CD4-positive, alpha-beta T cell treated with Interleukin-12 subunit alpha and Interleukin-12 subunit beta, for 1 hour (primary cell): ENCODE data around the gene SLC9B1.
"Not testable (repeated sequence)": the region's sequence is repeated elsewhere in the genome, so short reads cannot be mapped to it uniquely, and the experiment has no call there.

Source experiments
- DNase-seq: peaks from one replicate; pipeline ENCODE4 v3.0.0-alpha.2; 2020

Gene SLC9B1

GRCh38 chr4:103010804-103011203 lies 8.7 kb downstream of the SLC9B1 start:
- no peak for DNase-seq

DNA sequence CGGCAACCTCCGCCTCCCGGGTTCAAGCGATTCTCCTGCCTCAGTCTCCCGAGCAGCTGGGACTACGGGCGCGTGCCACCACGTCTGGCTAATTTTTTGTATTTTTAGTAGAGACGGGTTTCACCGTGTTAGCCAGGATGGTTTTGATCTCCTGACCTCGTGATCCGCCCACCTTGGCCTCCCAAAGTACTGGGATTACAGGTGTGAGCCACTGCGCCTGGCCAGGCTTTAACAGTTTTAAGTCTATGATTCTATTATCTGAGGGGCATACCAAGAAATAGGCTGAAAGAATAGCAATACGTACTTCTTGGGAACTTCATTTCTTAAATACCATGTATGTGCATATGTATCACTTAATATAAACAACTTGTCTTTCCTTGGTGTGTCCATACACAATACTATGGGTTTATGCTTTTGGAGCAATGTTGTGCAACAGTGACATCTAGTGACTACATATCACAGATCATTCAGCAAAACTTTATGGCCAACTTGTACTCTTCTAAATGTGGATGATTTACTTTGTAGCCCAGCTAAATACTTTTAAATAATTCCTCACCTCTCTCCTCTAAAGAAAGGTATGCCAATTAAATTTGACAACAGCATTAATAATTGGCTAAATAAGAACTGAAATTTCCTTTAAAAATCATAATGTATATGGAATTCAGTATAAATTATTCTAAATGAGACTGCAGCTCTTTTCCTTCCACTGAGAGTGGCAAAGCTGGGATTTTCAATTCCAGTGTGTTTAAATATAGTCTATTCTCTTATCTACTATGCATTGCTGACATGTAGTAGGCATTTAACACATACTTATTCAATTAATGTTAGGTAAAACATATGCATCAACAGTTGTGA lies 10.4 kb downstream of the SLC9B1 start:
- peak; percentile 74 for DNase-seq

- no peak for DNase-seq
Observed at GRCh38 chr4:103002551-103002950, 17.0 kb downstream of the SLC9B1 start.

- DNase-seq: no peak
Observed at GRCh38 chr4:102994803-102995202, 24.7 kb downstream of the SLC9B1 start.

- DNase-seq: not testable (repeated sequence)
Observed at GRCh38 chr4:102993985-102994384, 25.5 kb downstream of the SLC9B1 start.

DNA sequence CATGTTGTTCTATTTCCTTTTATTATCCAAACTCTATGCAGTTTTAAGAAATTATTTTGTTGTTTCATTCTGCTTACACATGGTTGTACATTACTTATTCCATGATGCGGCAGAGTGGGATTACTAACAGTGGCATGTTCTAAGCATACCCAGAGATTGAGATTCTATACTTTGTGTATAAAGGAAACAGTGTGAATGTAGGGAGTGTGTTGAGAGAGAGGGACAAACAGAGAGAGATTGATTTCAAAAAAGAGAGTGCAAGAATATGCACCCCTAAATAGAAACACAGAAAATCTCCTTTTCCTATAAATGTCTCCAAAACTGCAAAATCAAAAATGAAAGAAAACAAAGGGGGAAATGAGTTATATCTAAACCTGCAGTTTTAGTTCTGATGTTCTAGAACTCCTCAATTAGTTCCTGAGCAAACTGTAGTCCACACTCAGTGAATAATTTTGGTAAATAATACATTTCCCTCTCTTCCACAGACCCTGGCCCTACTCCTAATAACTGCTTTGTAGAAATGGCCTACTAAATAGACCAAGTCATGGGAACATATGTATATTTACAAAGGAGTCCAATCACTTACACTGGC lies 31.0 kb downstream of the SLC9B1 start:
- no peak for DNase-seq

DNA sequence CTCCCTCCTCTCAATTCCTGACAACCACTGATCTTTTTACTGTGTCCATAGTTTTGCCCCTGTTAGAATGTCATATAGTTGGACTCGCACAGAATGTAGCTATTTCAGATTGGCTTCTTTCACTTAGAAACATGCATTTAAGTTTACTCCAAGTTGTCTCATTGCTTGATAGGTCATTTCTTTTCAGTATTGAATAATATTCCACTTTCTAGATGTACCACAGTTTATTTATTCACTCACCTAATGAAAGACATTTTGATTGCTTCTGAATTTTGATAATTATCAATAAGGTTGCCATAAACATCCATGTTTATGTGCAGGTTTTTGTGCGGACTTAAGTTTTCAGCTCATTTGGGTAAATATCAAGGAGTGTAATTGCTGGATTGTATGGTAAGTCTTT lies 38.5 kb downstream of the SLC9B1 start:
- no peak for DNase-seq

DNA sequence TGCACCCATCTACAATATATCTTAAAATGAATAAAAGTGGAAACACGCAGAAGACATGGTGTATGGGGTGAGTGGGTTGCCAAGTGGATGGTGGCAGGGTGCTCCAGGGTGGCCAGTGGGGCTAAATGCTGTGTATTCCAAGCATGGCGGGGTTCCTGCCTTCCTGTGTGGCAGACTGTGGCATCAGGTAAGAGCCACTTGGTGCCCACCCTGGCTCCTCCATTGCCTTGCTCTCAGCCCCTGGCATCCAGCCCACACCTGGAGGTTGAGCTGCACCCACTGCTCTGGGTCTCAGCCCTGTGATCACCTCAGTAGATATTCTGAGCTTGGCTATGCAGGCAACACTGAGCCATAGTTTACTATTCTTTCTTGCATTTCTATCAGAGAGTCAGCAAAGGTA lies 57.7 kb downstream of the SLC9B1 start:
- DNase-seq: not testable (repeated sequence)

GRCh38 chr4:102959496-102959895 lies 60.0 kb downstream of the SLC9B1 start:
- no peak for DNase-seq

DNA sequence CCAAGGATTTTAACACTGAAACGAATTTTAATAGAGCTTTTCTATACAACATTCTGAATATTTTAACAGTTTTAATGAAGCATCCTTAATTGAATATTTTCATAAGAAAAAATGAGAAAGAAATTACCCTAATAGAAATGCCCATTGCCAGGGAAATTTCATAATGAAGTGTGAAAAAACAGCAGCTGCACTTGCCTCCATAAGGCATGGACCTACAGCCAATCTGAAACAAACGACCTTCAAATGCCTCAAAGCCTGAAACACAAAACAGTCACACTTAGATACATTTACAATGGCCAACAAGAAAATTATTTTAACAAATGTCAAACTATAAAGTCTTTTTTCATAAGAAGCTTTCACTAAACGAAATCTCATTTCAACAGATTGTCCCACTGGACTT lies 74.4 kb downstream of the SLC9B1 start:
- no peak for DNase-seq

DNA sequence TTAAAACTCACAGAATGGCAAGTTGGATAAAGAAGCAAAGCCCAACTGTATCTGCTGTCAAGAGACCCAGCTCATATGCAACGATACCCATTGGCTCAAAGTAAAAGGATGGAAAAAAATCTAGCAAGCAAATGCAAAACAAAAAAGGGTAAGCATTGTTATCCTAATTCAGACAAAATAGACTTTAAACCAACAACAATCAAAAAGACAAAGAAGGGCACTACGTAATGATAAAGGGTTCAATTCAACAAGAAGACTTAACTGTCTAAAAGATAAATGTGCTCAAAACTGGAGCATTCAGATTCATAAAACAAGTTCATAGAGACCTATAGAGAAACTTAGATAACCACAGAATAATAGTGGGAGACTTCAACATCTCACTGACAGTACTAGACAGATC lies 81.4 kb downstream of the SLC9B1 start:
- DNase-seq: not testable (repeated sequence)

GRCh38 chr4:102935716-102936115 lies 83.8 kb downstream of the SLC9B1 start:
- DNase-seq: no peak

GRCh38 chr4:102919697-102920096 lies 99.8 kb downstream of the SLC9B1 start:
- DNase-seq: not testable (repeated sequence)

GRCh38 chr4:102918859-102919258 lies 100.6 kb downstream of the SLC9B1 start:
- DNase-seq: no peak

DNA sequence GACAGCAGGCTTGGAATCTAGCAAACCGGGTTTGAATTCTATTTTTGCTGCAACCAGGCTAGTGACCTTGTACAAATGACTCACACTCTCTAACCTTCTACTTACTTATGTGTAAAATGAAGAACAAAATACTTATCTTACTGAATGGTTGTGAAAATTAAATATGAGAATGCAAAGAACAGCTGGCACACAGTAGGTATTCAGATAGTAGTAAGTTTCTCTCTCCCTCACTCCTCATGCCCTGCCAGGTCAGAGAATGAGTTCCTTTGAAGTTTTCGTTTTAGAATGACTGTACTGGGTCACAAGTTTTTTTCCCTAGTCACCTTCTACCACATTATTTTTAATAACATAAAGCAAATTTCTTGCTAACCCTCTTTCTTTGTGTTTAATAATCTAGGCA lies 117.7 kb downstream of the SLC9B1 start:
- DNase-seq: no peak

- DNase-seq: not testable (repeated sequence)
Observed at GRCh38 chr4:102897610-102898009, 121.9 kb downstream of the SLC9B1 start.

- DNase-seq: not testable (repeated sequence)
Observed at GRCh38 chr4:102896547-102896946, 123.0 kb downstream of the SLC9B1 start.

DNA sequence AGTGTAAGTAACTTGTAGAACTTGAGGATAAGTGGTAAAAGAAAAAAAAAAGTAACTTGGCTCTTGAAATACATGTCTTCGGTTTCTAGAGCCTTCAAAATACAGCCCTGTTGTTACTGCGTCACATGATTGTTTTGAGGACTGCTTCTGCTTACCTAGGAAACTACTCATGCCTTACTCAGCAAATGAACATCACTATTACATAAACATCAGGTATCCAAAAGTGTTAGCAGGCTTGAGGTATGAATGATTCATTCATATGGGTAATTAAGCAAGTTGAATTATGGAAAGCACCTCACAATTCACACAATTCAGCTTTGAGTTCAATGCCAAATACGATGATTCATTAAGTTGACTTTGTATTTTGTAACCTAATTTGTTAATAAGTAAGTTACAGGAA lies 129.6 kb downstream of the SLC9B1 start:
- not testable (repeated sequence) for DNase-seq

GRCh38 chr4:102888570-102888969 lies 130.9 kb downstream of the SLC9B1 start:
- DNase-seq: not testable (repeated sequence)

DNA sequence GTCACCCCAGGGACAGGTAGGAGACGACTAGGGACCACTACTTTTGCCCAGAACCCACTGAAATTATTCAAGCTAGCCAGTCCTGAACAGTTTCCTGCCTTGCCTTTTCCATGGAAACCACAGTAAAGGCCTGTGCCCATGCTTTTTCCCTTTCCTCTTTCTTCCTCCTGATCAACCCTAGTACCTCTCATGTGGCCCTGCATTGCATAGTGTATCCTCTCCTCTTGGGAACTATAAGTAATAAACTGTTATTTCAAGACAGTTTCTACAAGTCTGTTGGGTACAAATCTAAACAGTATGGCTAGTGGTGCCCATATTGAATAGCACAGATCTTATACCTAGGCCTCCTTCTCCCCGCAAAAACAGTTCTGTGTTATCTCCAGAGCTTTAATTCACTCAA lies 136.2 kb downstream of the SLC9B1 start:
- no peak for DNase-seq

DNA sequence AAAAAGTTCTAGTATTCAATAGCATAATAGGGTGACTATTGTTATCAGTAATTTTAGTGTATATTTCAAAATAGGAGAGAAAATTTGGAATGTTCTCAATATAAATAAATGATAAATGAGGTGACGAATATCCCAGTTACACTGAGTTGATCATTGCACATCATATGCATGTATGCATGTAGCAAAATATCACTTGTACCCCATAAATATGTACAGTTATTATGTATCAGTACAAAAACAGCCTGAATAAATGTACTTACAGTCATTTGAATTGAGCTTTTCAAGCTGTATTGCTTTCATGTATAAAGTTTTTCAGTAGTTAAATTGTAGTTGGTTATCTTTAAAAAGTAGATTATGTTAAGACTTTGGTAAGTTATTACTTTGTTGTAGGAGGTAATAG lies 138.2 kb downstream of the SLC9B1 start:
- DNase-seq: no peak

GRCh38 chr4:102878901-102879300 lies 140.6 kb downstream of the SLC9B1 start:
- no peak for DNase-seq

DNA sequence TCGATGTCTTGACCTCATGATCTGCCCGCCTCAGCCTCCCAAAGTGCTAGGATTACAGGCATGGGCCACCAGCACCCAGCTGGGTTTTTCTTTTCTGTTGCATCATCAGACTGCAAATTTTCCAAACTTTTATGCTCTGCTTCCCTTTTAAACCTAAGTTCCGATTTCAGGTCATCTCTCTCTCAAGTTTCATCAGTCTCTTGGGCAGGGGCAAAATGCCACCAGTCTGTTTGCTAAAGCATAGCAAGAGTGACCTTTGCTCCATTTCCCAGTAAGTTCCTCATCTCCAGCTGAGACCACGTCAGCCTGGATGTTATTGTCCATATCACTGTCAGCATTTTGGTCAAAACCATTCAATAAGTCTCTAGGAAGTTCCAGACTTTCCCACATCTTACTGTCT lies 141.2 kb downstream of the SLC9B1 start:
- not testable (repeated sequence) for DNase-seq

DNA sequence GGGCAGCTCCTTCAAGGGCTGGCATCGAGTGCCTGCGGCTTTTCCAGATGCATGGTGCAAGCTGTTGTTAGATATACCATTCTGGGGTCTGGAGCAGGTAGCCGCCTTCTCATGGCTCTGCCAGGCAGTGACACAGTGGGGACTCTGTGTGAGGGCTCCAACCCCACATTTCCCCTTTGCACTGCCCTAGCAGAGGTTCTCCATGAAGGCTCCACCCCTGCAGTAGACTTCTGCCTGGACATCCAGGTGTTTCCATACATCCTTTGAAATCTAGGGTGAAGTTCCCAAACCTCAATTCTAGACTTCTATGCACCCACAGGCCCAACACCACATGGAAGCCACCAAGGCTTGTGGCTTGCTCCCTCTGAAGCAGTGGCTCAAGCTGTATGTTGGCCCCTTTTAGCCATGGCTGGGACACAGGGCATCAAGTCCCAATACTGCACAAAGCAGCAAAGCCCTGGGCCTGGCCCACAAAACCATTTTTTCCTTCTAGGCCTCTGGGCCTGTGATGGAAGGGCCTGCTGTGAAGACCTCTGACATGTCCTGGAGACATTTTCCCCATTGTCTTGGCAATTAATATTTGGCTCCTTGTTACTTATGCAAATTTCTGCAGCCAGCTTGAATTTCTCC lies 141.9 kb downstream of the SLC9B1 start:
- DNase-seq: not testable (repeated sequence)
